ENCODE results near the gene PRR15L. TPM values are rescaled to one million over a fixed set of nuclear protein-coding genes. Genes with fewer than 3 reads are reported as not detected.
A peak's percentile ranks its signal among the peaks of the same experiment; 100 is the strongest.

PRR15L gene
- total RNA-seq, 1 experiment from 2014 or later, result not detected

GRCh38 chr17:47973541-47973940 is 15.9 kb upstream of the PRR15L start:
- H3K4me3 Mint-ChIP-seq, result no peak overlapping the region
- no peak overlapping the region for H2AFZ ChIP-seq (ENCODE audit: low read length)
- peaks cover 19 to 52% (median 43%) of the 10 kb centered on the region in 3 experiments; a peak in 6 of 7 replicates for H3K36me3 Mint-ChIP-seq (ENCODE audit: insufficient read depth in 1 of 3, low read depth in 3 of 3)
- no peaks in the 10 kb centered on the region for H3K9me3 ChIP-seq (ENCODE audit: control insufficient read depth, low read depth, low read length)
- H3K18ac ChIP-seq (ENCODE audit: insufficient read length, low read depth, low read length), result no peak overlapping the region
- H3K27me3 Mint-ChIP-seq (ENCODE audit: low read depth), result peaks cover 8% of the 10 kb centered on the region; the same call in 1 of the 2 replicates
- H2BK120ac ChIP-seq (ENCODE audit: low read depth, low read length, poor library complexity, severe bottlenecking), result no peak overlapping the region
- no peak overlapping the region for H2BK12ac ChIP-seq (ENCODE audit: insufficient read length, low read depth, low read length)
- no peaks in the 10 kb centered on the region for H4K20me1 ChIP-seq (ENCODE audit: control insufficient read depth, insufficient read depth, insufficient read length)
- no peaks in the 10 kb centered on the region for H3K27me3 ChIP-seq (ENCODE audit: insufficient read depth, low read length)
- no peaks in the 10 kb centered on the region for H3K9me3 Mint-ChIP-seq
- no peak overlapping the region for H2BK20ac ChIP-seq (ENCODE audit: low read depth, low read length, poor library complexity, severe bottlenecking)
- TF ChIP-seq, protein P1, sequence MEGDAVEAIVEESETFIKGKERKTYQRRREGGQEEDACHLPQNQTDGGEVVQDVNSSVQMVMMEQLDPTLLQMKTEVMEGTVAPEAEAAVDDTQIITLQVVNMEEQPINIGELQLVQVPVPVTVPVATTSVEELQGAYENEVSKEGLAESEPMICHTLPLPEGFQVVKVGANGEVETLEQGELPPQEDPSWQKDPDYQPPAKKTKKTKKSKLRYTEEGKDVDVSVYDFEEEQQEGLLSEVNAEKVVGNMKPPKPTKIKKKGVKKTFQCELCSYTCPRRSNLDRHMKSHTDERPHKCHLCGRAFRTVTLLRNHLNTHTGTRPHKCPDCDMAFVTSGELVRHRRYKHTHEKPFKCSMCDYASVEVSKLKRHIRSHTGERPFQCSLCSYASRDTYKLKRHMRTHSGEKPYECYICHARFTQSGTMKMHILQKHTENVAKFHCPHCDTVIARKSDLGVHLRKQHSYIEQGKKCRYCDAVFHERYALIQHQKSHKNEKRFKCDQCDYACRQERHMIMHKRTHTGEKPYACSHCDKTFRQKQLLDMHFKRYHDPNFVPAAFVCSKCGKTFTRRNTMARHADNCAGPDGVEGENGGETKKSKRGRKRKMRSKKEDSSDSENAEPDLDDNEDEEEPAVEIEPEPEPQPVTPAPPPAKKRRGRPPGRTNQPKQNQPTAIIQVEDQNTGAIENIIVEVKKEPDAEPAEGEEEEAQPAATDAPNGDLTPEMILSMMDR (conservative IDR thresholded peaks at IDR 0.05), result no peak
- no peak overlapping the region for H2AK5ac ChIP-seq (ENCODE audit: insufficient read length, low read length)
- H3T11ph ChIP-seq (ENCODE audit: low read length), result no peak overlapping the region
- H3K9ac ChIP-seq (ENCODE audit: extremely low read depth, insufficient read length, low read length), result no peak overlapping the region
- no CpG with 5 or more reads among the region's 8 CpGs for WGBS (ENCODE audit: extremely low coverage, insufficient read length, low lambda C conversion rate)
- no peak overlapping the region for H4K5ac ChIP-seq (ENCODE audit: insufficient read length, low read depth, low read length)
- no peak overlapping the region for H3K56ac ChIP-seq (ENCODE audit: insufficient read length, low read depth, low read length)
- H2BK5ac ChIP-seq (ENCODE audit: insufficient read length, low read length), result no peak overlapping the region
- H2BK15ac ChIP-seq (ENCODE audit: low read depth, low read length), result no peak overlapping the region
- H3K4me1 ChIP-seq (ENCODE audit: insufficient read depth, low read length), result no peaks in the 10 kb centered on the region
- H4K91ac ChIP-seq (ENCODE audit: insufficient read length, low read depth, low read length), result no peak overlapping the region
- peak overlapping the region in 1 of 3 experiments; percentile 34; a peak in 1 of 7 replicates for H3K27ac Mint-ChIP-seq
- no peak overlapping the region for H3K4ac ChIP-seq (ENCODE audit: low read depth, low read length)
- no peak overlapping the region for H3K27ac ChIP-seq (ENCODE audit: insufficient read length, low read depth, low read length)
- H3K4me2 ChIP-seq (ENCODE audit: insufficient read depth, insufficient read length, low read length), result no peak overlapping the region
- H3K14ac ChIP-seq (ENCODE audit: insufficient read depth, low read length), result no peak overlapping the region
- H3K4me1 Mint-ChIP-seq, result peaks cover 9 to 13% of the 10 kb centered on the region in 2 experiments
- DNase-seq, result no peak
- H3K23ac ChIP-seq (ENCODE audit: insufficient read length, low read depth, low read length), result no peak overlapping the region
- H3K79me2 ChIP-seq (ENCODE audit: insufficient read depth, low read length), result no peaks in the 10 kb centered on the region
- no peak overlapping the region for H4K8ac ChIP-seq (replicated peaks; ENCODE audit: insufficient read length, low read depth, low read length)
- H3K23me2 ChIP-seq (ENCODE audit: insufficient read length, low read depth, low read length, poor library complexity, severe bottlenecking), result peaks cover 2% of the 10 kb centered on the region
- no peaks in the 10 kb centered on the region for H3K79me1 ChIP-seq (ENCODE audit: insufficient read depth, low read depth, low read length, poor library complexity, severe bottlenecking)
